Measurements from ENCODE around the gene TBC1D5.

- TF ChIP-seq CTCF (IDR thresholded peaks at IDR 0.05) (no peak), POLR2A (IDR thresholded peaks at IDR 0.05) (no peak), POLR2AphosphoS5 (IDR thresholded peaks at IDR 0.05) (no peak)
These were observed 61.9 kb downstream of the TBC1D5 start for GRCh38 chr3:17680530-17680929.

Data from breast epithelium (tissue), 3 donors.